HG03565 (cell line): Measurements from ENCODE around the gene KLF7.

Source experiments
- ATAC-seq: cut with Tn5 transposase; IDR thresholded peaks from one replicate; pipeline ENCODE4 v1.9.1; 2021; ENCODE audit warnings: mild to moderate bottlenecking, moderate library complexity; ENCODE audit not compliant: unreplicated experiment

Gene KLF7

GRCh38 chr2:207035875-207036274 is 129.9 kb downstream of the KLF7 start:
- no peak for ATAC-seq

- no peak for ATAC-seq
These were observed 133.3 kb downstream of the KLF7 start for GRCh38 chr2:207032490-207032889.
